Measurements from ENCODE around the gene SMIM17. TPM values are rescaled to one million over a fixed set of nuclear protein-coding genes. Genes with fewer than 3 reads are reported as not detected.

The SMIM17 gene
- polyA plus RNA-seq, 1 experiment, result 0.17 TPM

GRCh38 chr19:56622374-56622773 is 20.6 kb upstream of the SMIM17 start:
- POLR2A ChIA-PET, result no interaction called here

GRCh38 chr19:56623006-56623405 is 20.0 kb upstream of the SMIM17 start:
- H3K9me3 ChIP-seq (ENCODE audit: control insufficient read depth, insufficient read depth, low read length), result peaks cover 86% of the 10 kb centered on the region
- ChIA-PET POLR2A (no interaction called here), CTCF (no interaction called here)
- no peak for DNase-seq (ENCODE audit: low read depth, low spot score)
- no peak overlapping the region for H3K4me3 ChIP-seq (ENCODE audit: low read depth, low read length)
- no peak for TF ChIP-seq CTCF (IDR thresholded peaks at IDR 0.05; ENCODE audit: low read depth, low read length)
- H3K27ac ChIP-seq (ENCODE audit: low read depth, low read length), result no peak overlapping the region
- H3K27me3 ChIP-seq (ENCODE audit: control insufficient read depth, insufficient read depth, low read length), result no peaks in the 10 kb centered on the region

More at GRCh38 chr19:56622374-56622773, 20.6 kb upstream of the SMIM17 start:
- H3K27ac ChIP-seq (ENCODE audit: low read depth, low read length), result no peak overlapping the region
- no peak overlapping the region for H3K4me3 ChIP-seq (ENCODE audit: low read depth, low read length)
- CTCF ChIA-PET, result no interaction called here
- no peak for TF ChIP-seq CTCF (IDR thresholded peaks at IDR 0.05; ENCODE audit: low read depth, low read length)
- no peak for DNase-seq (ENCODE audit: low read depth, low spot score)
- peaks cover 86% of the 10 kb centered on the region for H3K9me3 ChIP-seq (ENCODE audit: control insufficient read depth, insufficient read depth, low read length)
- no peaks in the 10 kb centered on the region for H3K27me3 ChIP-seq (ENCODE audit: control insufficient read depth, insufficient read depth, low read length)

- no peak overlapping the region for H3K4me3 ChIP-seq (ENCODE audit: low read depth, low read length)
- H3K27ac ChIP-seq (ENCODE audit: low read depth, low read length), result no peak overlapping the region
- peaks cover 84% of the 10 kb centered on the region for H3K9me3 ChIP-seq (ENCODE audit: control insufficient read depth, insufficient read depth, low read length)
- CTCF ChIA-PET, result no interaction called here
- TF ChIP-seq CTCF (IDR thresholded peaks at IDR 0.05; ENCODE audit: low read depth, low read length), result no peak
- POLR2A ChIA-PET, result no interaction called here
- no peak for DNase-seq (ENCODE audit: low read depth, low spot score)
- H3K27me3 ChIP-seq (ENCODE audit: control insufficient read depth, insufficient read depth, low read length), result no peaks in the 10 kb centered on the region
Observed at GRCh38 chr19:56625708-56626107, 17.3 kb upstream of the SMIM17 start.

GRCh38 chr19:56633021-56633420 is 9.9 kb upstream of the SMIM17 start:
- Histone ChIP-seq H3K4me3 (ENCODE audit: low read depth, low read length) (no peak overlapping the region), H3K9me3 (ENCODE audit: control insufficient read depth, insufficient read depth, low read length) (peaks cover 61% of the 10 kb centered on the region), H3K27ac (ENCODE audit: low read depth, low read length) (no peak overlapping the region), H3K27me3 (ENCODE audit: control insufficient read depth, insufficient read depth, low read length) (no peaks in the 10 kb centered on the region)
- TF ChIP-seq CTCF (IDR thresholded peaks at IDR 0.05; ENCODE audit: low read depth, low read length), result no peak
- CTCF ChIA-PET, result no interaction called here
- DNase-seq (ENCODE audit: low read depth, low spot score), result no peak
- POLR2A ChIA-PET, result no interaction called here

- peak; percentile 21 for DNase-seq (ENCODE audit: low read depth, low spot score)
- Histone ChIP-seq H3K27me3 (ENCODE audit: control insufficient read depth, insufficient read depth, low read length) (no peaks in the 10 kb centered on the region), H3K9me3 (ENCODE audit: control insufficient read depth, insufficient read depth, low read length) (peaks cover 58% of the 10 kb centered on the region), H3K4me3 (ENCODE audit: low read depth, low read length) (no peak overlapping the region), H3K27ac (ENCODE audit: low read depth, low read length) (no peak overlapping the region)
- ChIA-PET CTCF (no interaction called here), POLR2A (interaction anchor here (0.5 kb wide), 1 partner anchor 995 kb away, joined by 4 read pairs; the partner anchor contains the start of gene ZNF211)
- TF ChIP-seq CTCF (IDR thresholded peaks at IDR 0.05; ENCODE audit: low read depth, low read length), result no peak
Observed at GRCh38 chr19:56637976-56638555, 4.9 kb upstream of the SMIM17 start.
